ENCODE measurements around the gene BICC1.

The BICC1 gene

GRCh38 chr10:58714409-58714808 is 201.7 kb downstream of the BICC1 start:
- no peak for DNase-seq

- no peak for DNase-seq
Observed at GRCh38 chr10:58715061-58715460, 202.4 kb downstream of the BICC1 start.

- no peak for DNase-seq
Observed at GRCh38 chr10:58718596-58718995, 205.9 kb downstream of the BICC1 start.

- no peak for DNase-seq
Observed at GRCh38 chr10:58721601-58722281, 209.1 kb downstream of the BICC1 start.

- DNase-seq, result no peak
Observed at GRCh38 chr10:58723186-58723585, 210.5 kb downstream of the BICC1 start.

GRCh38 chr10:58723966-58724365 is 211.3 kb downstream of the BICC1 start:
- DNase-seq, result no peak

- no peak for DNase-seq
Observed at GRCh38 chr10:58724781-58725180, 212.1 kb downstream of the BICC1 start.

- no peak for DNase-seq
Observed at GRCh38 chr10:58725901-58726300, 213.2 kb downstream of the BICC1 start.

GRCh38 chr10:58727633-58728032 is 215.0 kb downstream of the BICC1 start:
- no peak for DNase-seq

- DNase-seq, result no peak
Observed at GRCh38 chr10:58731276-58731675, 218.6 kb downstream of the BICC1 start.

- DNase-seq, result no peak
Observed at GRCh38 chr10:58733436-58733835, 220.8 kb downstream of the BICC1 start.

- no peak for DNase-seq
Observed at GRCh38 chr10:58734116-58734515, 221.4 kb downstream of the BICC1 start.

GRCh38 chr10:58734664-58735063 is 222.0 kb downstream of the BICC1 start:
- no peak for DNase-seq

- DNase-seq, result no peak
Observed at GRCh38 chr10:58735087-58735486, 222.4 kb downstream of the BICC1 start.

- no peak for DNase-seq
Observed at GRCh38 chr10:58740620-58741369, 228.1 kb downstream of the BICC1 start.

GRCh38 chr10:58741673-58742072 is 229.0 kb downstream of the BICC1 start:
- no peak for DNase-seq

GRCh38 chr10:58742141-58742540 is 229.5 kb downstream of the BICC1 start:
- no peak for DNase-seq

GRCh38 chr10:58743466-58744115 is 230.9 kb downstream of the BICC1 start:
- peak; percentile 15 for DNase-seq

GRCh38 chr10:58746474-58747185 is 234.0 kb downstream of the BICC1 start:
- DNase-seq, result no peak

GRCh38 chr10:58747687-58748086 is 235.0 kb downstream of the BICC1 start:
- DNase-seq, result no peak

GRCh38 chr10:58752665-58753064 is 240.0 kb downstream of the BICC1 start:
- no peak for DNase-seq

- DNase-seq, result no peak
Observed at GRCh38 chr10:58753425-58753824, 240.8 kb downstream of the BICC1 start.
